HG02870 (cell line): ENCODE measurements around the gene IL32.

Source experiments
- ATAC-seq: cut with Tn5 transposase; IDR thresholded peaks from one replicate; pipeline ENCODE4 v1.9.1; 2021; ENCODE audit warnings: mild to moderate bottlenecking, moderate library complexity; ENCODE audit not compliant: unreplicated experiment

The IL32 gene

GRCh38 chr16:3113765-3114479 is 48.5 kb downstream of the IL32 start:
- no peak for ATAC-seq

- no peak for ATAC-seq
These were observed 49.6 kb downstream of the IL32 start for GRCh38 chr16:3115003-3115402.

GRCh38 chr16:3115561-3115960 is 50.1 kb downstream of the IL32 start:
- ATAC-seq, result no peak

- no peak for ATAC-seq
These were observed 52.9 kb downstream of the IL32 start for GRCh38 chr16:3118204-3118790.

- ATAC-seq, result no peak
These were observed 53.4 kb downstream of the IL32 start for GRCh38 chr16:3118846-3119245.
